MM.1S (cell line): ENCODE results near the gene EEF2K.

Experiments
- EZH2 ChIP-seq: fragments of 300-600 bp; sonication (generic); optimal IDR thresholded peaks from 2 replicates; pipeline ENCODE3; 2017; ENCODE audit warnings: low read depth, mild to moderate bottlenecking, antibody characterized with exemption, low read length, mixed read lengths
- TF ChIP-seq, protein P1 (sequence below): fragments of 300-600 bp; sonication (generic); IDR thresholded peaks from 2 replicates; pipeline ENCODE4 v1.5.1; 2016; ENCODE audit warnings: antibody characterized with exemption, low read length, mixed read lengths

DNA sequence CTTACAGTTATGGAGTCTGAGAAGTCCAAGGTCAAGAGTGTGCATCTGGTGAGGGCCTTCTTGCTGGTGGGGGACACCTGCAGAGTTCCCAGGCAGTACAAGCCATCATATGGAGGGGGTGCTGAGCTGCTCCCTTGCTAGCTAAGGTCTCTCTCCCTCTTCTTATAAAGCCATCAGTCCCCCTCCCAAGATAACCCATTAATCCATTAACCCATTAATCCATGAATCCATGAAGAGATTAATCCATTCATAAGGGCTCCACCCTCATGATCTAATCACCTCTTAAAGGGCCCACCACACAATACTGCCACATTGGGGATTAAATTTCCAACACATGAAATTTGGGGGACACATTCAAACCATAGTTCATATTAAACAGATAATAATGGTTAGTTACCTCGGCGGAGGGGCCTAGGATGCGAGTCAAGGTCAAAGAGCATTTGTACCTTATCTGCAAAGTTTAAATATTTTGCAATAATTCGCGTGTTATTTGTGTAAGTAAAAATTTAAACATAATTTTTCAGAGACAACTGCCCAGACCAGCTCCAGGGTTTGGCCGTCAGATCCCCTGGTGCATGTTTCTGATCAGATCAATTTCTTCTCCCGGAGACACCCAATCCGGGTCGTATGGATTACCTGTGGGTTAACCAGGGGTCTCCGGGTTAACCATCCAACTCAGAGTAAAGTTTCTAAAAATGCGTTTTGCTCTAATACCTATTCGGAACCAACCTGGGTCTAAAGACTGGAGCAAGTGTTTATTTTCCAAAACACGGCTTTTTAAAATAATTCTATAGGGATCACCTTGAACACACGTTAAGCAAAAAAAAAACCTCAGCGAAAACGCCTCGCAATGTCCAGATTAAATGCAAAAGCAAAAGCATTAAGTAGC is 90.4 kb downstream of the EEF2K start:
- TF ChIP-seq, protein P1, sequence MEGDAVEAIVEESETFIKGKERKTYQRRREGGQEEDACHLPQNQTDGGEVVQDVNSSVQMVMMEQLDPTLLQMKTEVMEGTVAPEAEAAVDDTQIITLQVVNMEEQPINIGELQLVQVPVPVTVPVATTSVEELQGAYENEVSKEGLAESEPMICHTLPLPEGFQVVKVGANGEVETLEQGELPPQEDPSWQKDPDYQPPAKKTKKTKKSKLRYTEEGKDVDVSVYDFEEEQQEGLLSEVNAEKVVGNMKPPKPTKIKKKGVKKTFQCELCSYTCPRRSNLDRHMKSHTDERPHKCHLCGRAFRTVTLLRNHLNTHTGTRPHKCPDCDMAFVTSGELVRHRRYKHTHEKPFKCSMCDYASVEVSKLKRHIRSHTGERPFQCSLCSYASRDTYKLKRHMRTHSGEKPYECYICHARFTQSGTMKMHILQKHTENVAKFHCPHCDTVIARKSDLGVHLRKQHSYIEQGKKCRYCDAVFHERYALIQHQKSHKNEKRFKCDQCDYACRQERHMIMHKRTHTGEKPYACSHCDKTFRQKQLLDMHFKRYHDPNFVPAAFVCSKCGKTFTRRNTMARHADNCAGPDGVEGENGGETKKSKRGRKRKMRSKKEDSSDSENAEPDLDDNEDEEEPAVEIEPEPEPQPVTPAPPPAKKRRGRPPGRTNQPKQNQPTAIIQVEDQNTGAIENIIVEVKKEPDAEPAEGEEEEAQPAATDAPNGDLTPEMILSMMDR, result no peak
- TF ChIP-seq EZH2, result no peak
